Amygdala (tissue), 56 donors: ENCODE measurements around the gene GRPEL2.

ENCODE experiments used
- DNase-seq, 56 donors: peaks; one replicate each; lab custom pipeline; 2025; lab: John Stamatoyannopoulos, UW

GRPEL2 gene

DNA sequence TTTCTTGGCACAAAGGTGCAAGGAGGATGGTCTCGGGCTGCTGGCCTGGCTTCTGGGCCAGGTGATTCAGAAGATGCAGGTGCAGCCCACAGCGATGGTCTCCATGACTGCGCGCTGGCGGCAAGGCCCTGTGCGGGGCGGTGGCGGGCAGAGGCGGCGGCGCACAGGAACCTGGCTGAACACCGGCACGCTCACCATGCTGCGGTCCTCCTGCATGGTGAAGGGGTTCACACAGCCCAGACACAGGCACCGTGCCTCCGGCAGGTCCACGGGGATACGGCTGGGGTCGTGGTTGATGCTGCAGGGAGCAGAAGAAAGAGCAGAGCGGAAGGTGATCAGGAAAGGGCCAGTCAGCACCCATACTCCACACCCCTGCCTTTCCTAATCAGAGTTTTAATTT lies 29.0 kb downstream of the GRPEL2 start:
- no peak for DNase-seq

DNA sequence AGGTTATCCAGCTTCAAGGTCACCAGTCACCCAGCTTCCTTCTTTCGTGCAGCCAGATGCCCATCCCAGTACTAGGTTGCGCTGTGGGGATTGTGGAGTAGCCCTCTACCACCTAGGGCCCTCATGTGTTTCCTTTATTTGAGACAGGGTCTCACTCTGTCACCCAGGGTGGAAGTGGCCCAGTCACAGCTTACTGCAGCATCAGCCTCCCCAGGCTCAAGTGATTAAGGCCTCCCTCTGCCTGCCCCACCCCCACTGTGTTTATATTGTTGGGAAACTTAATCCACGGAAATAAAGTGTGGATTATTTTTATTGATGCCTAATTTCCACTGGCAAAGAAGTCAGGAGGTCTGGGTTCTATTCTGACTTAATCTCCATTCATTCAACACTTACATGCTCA lies 29.5 kb downstream of the GRPEL2 start:
- no peak for DNase-seq

DNA sequence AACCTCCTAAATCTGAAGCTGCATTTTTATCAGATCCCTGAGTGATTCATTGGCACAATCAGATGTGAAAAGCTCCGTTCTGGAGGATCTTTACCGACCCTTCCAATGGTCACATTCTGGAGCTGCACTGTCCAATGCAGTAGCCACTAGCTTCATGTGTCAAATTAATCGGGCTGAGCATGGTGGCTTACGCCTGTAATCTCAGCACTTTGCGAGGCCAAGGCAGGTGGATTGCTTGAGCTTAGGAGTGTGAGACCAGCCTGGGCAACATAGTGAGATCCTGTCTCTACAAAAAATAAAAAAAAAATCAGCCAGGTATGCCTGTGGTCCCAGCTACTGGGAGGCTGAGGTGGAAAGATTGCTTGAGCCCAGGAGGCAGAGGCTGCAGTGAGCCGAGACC lies 30.1 kb downstream of the GRPEL2 start:
- DNase-seq, result no peak

DNA sequence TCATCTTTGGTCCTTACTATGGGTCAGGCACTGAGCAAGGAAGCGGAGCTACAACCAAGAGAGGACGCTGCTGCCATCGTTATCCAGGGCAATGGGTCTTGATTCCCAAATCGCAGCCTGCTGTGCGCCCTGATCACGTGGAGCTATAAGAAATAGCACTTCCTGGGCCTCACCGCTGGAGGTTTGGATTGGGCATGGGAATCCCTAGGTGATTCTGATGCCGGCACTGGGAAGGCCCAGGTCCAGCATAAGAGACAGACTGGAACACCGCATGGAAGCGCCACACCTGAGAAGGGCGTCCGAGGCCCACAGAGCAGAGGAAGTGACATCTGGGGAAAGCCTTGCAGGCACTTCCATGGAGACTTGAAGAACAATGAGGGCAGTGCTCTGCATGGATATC lies 30.8 kb downstream of the GRPEL2 start:
- DNase-seq, result no peak

DNA sequence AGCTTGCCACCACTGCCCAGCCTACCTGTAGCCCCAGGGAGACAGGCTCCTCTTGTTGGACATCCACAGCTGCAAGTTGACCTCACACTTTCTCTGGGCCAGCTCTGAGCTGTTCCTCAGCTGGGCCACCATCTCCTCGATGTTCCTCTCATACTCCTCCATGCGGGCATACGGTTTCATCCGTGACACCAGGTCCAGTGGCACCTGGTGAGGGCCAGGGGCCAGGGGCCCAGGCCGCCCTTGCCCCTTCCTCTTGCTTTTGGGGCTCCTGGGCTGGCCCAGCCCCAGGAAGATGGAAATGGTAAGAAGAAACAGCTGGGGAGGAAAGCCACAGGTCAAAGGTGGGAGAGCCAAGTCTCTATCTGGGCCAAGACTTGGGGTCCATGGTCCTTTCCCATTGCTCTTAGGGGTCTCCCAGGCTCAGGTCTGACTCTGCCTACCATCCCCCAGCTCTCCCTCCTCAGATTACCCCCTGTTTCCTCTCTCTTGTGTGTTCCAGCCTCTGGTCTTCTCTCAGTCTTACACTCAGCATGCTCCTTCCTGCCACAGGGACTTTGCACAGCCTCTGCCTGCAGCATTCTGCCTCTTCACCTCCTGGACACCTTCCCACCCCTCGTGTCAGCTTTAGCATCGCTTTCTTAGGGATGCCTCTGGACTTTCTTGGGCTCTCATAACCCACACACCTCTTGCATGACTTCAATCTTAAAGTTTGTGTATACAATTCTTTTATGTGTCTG lies 31.6 kb downstream of the GRPEL2 start:
- no peak for DNase-seq

DNA sequence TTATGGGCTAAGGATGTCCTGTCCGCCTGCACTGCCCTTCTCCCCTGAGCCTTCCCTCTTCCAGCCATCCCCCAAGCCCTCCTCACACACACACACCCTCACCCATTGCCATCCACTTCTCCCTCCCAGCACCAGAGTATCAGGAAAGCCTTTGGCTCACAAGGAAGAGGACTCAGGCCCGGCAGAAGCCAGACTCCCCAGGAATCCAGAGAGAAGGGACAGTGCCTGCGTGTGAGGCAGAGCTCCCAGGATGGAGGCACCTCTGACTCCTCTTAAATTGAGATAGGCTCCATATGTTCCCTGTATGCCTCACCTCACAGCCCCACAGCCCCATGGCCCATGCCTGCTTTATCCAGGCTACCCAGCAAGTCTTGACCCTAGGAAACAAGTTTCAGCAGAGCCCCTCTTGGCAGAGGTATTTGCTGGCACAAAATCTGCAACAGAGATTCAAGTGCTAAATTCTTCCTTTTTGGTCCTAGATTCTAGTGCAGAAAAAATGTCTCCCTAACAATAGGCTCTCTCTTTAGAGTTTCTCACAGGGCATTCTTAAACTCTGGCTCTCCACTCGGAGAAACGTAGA lies 33.0 kb downstream of the GRPEL2 start:
- DNase-seq, result no peak

DNA sequence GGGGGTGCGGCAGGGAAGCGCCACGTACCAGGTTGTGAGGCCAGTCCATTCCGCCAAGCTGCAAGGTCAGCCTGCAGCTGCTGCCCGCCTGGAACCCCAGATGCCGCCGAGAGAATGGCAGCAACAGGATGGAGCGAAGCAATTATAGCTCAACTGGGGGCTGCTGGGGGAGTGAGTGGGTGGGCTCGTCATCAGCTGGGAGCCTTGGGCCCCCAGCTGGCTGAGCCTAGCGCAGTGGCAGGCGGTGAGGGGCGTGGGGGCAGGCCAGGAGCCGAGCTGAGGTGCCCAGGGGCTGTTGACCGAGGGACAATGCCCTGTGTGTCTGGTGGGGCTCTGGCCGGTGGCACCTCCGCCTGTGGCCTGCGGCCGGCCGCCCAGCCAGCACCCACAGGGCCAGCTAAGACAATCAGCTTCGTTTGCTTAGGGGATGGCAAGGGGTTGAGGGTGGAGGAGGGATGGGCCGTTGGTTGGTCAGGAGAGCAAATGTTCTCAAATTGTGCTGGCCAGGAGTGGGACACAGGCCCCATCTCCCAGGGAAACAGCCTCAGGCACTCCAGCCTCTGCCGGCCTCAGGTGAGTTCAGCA lies 34.0 kb downstream of the GRPEL2 start, which contains the start of gene IL17B:
TSS of gene IL17B (minus strand) at position 116 of the 585 bp plus-strand sequence. CDS start at position 49, 67 bp downstream.
- no peak for DNase-seq

DNA sequence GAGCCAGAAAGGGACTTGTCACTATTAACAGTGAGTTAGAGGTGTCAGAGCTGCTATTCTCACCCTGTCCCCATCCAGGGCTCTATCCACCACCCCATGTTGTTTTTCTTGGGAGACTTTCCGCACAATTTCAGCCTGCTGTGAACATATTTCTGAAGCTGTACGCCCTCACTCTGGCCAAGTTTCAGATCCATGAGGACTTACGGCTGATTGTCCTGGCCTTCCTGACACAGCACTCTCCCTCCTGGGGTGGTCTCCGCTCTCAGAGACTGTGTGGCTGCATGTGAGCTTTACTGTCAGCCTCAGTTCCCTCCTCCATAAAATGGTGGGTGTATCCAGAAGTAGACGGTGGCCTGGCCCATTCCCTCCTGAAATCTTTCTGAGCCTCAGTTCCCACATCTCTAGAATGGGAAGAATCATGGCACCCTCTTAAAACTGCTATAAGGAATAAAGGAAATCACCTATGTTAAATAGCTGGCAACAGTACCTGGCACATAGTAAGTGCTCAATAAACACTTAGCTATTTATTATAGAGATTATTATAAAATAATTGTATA lies 34.6 kb downstream of the GRPEL2 start:
- no peak for DNase-seq

DNA sequence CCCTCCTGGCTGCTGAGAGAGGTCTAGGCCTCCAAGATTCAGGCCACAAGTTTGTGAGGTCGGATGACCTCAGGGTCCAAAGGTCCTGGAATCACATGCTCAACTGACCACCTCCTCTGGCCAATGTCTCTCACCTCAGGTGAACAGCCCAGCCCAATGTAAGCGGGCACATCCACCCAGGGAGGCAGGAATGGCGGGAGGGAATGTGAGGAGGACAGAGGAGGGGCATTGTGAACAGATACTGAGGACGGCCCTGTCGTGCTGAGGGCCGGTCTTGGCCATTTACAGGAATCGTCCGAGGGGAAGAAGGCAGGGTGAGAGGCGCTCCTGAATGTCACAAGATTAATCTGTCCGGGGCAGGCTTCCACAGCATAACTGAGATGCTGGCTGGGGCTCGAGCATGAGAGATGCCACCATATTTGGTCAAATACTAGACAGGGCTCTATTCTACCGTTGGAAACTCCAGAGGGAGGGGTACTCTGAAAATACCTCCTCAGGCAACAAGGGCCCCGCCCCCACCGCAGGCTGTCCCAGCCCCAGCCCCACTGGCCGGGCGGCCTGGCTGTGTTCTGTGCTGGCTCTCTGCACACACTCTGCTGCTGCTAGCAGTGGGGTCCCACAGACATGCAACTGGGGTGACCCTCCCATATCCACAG lies 35.3 kb downstream of the GRPEL2 start:
- no peak for DNase-seq

DNA sequence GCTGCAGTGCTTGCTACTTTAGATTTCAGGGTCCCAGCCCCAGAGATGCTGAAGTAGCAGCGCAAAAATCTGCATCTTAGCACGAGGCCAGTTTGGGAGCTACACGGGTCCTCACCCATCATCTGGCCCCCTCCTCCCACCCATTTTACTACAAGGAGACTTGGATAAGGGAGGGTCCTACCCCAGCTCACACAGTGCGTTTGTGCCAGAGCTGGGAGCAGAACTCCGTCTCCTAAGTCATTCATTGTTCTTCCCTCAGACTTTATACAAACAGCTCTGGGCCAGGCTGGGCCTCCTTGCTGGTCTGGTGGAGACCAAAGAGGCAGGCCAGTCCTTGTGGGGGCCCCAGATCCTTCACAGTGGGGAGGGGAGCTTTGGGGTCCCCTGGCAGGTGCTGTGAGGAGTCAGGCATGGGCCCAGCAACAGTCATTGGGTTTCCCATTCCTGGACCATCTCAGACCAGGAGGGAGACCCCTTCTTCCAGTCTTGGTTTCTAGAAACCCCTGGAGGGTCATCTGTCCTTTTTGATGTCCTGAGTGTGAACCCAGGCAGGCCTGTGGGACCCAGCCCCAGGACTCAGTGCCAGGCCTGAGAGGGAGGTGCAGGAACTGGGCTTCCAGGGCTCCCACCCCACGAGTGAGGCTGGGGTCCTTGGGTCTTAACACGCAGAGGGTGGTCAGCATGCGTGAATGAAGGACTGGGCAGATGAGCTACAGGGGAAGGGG lies 36.1 kb downstream of the GRPEL2 start:
- peak in 1 of 56 donors; percentile 11 for DNase-seq

DNA sequence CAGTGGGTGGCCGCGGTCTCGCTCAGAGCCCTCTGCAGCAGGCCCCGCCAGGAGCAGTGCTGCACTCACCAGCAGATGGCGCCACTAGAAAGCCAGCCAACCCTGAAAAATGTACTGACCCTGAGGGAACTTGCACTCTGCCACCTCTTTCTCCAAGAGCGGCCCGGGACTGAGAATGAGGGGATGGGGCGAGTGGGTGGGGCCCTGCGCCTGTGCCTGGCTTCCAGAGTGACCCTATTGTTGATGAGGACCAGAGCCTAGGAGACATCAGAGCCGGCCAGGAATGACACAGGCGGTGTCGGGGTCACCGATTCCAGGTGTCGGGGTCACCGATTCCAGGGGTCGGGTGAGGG lies 36.7 kb downstream of the GRPEL2 start:
- peak in 33 of 56 donors; percentile 5 to 63 (median 22) for DNase-seq

DNA sequence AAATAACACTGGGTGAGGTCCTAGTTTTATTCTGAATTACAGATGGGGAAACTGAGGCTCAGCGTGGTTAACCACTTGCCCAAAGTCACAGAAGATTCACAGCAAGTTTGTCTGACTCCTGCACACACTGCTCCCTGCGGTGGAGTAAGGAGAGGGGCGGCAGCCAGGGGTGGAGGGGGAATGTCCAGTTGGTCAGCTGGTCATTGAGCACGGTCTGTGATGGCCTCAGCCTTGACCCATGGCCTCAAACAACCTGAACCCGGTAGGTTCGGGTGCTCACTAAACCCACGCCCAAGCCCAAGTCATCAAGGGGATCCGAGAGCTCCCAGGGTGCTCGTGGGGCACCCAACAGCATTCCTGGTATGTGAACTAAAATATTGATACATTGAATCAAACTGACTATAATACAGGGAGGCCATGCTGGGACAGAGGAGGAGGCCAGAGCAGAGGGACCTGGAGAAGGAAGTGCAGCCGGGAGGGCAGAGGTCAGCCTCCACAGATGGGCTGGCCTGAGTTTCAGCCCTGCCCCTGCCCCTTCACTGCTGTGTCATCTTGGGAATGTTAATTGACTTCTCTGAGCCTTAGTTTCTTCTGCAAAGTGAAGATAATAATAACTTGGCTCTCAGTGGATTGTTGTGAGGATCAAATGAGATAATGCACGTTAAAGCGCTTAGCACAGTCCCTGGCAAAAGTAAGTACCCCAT lies 37.4 kb downstream of the GRPEL2 start:
- DNase-seq, result no peak

DNA sequence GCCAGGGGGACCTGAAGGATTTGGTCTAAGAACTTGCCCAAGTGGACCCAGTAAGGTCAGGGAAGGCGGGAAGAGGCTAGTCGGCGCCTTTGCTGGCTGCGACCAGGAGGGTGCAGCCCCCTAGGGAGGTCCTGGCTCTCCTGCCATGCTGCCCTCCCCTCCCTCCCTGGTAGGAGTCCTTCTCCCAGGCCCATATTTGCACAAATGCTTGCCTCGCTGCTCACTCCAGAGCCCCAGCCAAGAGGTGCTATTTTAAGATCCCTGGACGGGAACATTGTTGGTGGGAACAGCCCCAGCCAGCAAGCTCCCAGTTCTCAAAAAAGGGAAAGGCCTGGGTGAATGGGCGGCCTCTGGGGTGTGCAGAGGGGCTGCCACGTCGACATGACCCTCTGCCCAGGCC lies 38.1 kb downstream of the GRPEL2 start:
- no peak for DNase-seq

DNA sequence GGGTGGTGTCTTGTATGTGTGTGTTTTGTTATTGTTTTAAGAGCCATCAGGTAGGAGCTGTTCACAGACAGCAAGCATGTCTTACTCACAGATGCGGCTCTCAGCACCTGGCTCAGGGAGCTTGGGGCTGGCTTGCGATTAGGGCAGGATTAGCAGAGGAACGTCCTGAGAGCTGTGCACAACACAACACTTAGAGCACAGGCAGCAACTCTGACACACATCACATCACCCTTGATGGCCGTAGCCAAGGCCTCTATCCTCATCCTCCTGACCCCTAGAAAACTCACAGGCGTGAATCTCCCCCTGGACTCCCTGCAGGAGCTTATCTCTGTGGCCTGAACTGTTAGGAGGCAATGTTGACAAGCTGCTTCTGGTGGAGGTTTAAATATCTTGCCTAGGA lies 40.9 kb downstream of the GRPEL2 start:
- no peak for DNase-seq

DNA sequence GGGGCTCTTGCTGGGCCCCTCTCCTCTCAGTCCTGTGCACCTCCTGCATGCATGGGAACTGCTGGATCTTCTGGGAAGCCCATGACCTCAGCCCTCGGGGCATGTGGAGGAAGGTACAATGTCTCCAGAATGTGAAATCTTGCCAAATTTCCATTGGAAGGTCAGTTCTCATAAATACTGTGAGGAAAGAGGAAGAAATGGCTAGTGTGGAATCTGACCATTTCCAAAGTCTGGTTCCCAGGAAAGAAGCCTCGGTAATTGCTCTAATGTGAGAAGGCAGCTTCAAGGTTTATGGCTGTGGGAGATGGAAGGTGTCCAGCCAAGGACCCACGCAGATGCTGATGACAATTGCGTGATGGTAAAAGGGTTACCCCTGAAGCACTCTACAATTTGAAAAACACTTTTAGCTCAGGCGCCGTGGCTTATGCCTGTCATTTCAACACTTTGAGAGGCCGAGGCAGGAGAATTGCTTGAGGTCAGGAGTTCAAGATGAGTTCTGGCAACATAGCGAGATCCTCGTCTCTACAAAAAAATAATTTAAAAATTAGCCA lies 41.9 kb downstream of the GRPEL2 start:
- DNase-seq, result no peak

DNA sequence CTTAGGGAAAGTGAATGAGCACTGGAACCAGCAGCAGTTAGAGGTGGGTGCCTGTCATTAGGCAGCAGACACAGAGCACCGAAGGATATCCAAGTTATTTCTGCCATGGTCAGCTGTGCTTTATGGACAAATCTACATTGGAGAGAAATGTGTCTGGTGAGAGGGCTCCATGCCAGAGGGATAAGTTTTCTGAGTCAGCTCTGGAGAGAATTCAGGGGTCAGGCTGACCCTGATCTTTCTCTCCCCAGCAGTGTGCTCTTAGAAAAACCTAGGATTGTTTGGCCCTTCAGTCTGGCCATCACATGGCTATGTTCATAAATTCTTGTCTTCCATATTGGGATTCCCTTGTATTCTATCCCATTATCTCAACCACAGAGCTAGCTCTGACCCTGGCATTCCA lies 42.7 kb downstream of the GRPEL2 start:
- DNase-seq, result no peak

DNA sequence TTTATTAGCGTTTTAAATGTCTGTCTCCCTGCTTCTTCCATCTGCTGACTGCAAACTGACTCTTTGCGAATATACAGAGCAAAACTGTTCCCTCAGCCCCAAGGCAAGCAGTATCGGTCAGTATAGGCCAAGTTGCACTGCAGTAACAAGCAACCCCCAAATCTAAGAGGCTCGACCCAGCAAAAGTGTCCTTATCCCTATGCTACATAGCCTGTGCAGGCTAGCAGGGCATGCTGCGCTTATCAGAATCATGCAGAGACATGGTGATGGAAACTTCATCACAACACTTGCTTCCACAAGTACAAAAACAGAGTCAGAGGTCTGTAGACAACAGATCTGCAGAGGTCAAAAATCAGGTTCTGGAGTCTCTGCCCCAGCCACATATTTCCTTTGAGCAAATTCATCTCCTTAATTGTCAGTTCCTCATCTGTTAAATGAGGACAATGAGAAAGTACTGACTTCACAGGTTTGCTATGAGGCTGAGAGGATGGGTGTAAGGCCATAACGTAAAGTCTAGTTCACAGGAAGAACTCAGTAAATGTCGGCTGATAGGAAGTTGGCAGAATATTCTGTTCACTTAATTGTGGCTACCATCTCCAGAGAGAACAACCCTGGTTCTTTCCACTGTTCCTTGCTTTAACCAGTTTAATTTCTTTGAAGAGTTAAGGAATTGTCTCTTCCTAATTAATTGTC lies 43.3 kb downstream of the GRPEL2 start:
- no peak for DNase-seq

DNA sequence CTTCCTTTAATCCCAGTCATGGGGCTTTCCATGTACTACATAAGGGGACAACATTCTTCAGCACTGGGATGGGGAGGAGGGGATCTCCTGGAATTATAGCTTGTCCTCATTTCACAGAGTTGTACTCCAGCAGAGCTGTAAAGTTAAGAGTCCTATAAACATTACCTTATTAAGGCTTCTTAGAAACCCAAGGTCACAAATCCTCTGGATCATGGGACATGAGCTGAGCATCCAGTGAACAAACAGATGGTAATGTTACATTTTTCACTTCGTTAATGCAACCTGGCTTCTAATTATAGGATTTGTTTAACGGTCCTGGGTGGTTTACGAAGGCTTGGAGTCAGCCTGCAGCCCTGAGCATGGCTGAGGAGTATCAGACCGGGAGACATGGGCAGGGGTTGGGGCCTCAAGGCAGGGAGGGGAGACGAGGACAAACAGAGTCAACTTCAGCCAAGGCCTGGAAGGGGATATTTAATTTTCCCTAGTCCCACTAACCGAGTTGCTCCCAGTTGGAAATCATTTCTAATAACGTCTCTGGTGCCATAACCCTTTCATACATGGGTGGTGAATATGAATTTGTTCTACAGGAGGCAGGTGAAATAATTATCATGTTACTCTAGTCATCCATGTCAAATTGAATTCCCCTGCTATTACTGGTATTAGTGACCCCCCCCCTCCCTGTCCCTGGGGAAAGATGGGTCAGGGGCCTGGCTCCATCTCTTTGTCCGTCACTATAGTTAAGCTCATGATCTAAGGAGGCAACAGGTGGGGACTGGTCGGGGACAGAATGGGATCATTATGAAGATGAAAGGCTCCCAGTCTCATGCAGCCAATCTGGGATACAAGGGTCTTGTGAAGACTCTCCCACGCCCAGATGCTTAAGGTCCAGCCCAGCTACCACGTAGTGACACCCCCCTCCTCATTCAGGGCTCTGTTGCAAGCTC lies 44.5 kb downstream of the GRPEL2 start:
- DNase-seq, result no peak
